ENCODE results near the gene TBXA2R. TPM values are rescaled to one million over a fixed set of nuclear protein-coding genes. Genes with fewer than 3 reads are reported as not detected.

The TBXA2R gene
- total RNA-seq, 1 donor from 2014 or later, result 4.9 TPM

GRCh38 chr19:3575260-3575741, 31.4 kb downstream of the TBXA2R start:
- no peak for TF ChIP-seq CTCF (IDR thresholded peaks at IDR 0.05)
- peaks cover 23% of the 10 kb centered on the region for H3K4me1 ChIP-seq

DNA sequence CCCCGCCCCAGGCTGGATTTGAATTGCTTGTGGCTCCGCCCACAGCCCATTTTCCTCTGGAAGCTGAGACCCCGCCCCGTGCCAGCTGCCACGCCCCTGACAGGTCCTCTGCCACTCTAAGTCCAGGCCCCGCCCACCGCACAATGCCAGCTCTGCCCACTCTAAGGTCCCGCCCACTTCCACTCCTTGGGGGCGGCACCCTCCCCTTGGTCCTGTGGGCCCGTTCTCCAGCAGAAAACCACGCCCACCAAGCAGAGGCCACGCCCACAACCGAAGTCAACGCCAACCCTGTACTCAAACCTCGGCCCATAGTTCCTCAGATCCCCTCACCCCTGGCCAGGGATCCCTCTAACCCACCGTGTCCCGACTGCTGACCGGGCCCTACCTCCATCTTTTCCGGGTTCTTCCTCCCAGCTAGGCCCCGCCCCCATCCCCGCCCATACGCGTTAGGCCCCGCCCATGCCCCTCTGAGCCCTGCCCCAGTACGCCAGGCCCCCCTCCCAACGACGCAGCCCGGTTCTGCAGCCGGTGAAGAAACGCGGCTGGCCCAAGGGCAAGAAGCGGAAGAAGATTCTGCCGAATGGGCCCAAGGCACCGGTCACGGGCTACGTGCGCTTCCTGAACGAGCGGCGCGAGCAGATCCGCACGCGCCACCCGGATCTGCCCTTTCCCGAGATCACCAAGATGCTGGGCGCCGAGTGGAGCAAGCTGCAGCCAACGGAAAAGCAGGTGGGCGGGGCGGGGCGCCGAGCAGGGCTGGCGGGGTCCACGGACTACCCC, 32.6 kb downstream of the TBXA2R start:
- H3K4me1 ChIP-seq, result peaks cover 23% of the 10 kb centered on the region
- H3K4me3 ChIP-seq, result peak overlapping the region; percentile 99
- peaks cover 8% of the 10 kb centered on the region for H3K36me3 ChIP-seq
- H3K27me3 ChIP-seq (ENCODE audit: low read depth), result no peaks in the 10 kb centered on the region
- intact Hi-C loops (cut with DNase I), result no loop called here
- peak; percentile 98 for DNase-seq
- no peaks in the 10 kb centered on the region for H3K9me3 ChIP-seq
- H3K27ac ChIP-seq, result peak overlapping the region; percentile 81
- peak; percentile 67 to 81 for ATAC-seq
- TF ChIP-seq CTCF (IDR thresholded peaks at IDR 0.05), result no peak

More at GRCh38 chr19:3575260-3575741, 31.4 kb downstream of the TBXA2R start:
- no peaks in the 10 kb centered on the region for H3K9me3 ChIP-seq
- no peak for ATAC-seq
- H3K27ac ChIP-seq, result no peak overlapping the region
- H3K36me3 ChIP-seq, result peaks cover 8% of the 10 kb centered on the region
- no peak for DNase-seq
- H3K4me3 ChIP-seq, result no peak overlapping the region
- intact Hi-C loops (cut with DNase I), result no loop called here
- H3K27me3 ChIP-seq (ENCODE audit: low read depth), result no peaks in the 10 kb centered on the region

GRCh38 chr19:3573162-3573857, 33.4 kb downstream of the TBXA2R start:
- peak overlapping the region; percentile 99 for H3K4me3 ChIP-seq
- peaks cover 8% of the 10 kb centered on the region for H3K36me3 ChIP-seq
- ATAC-seq, result peak; percentile 21 to 40
- peak; percentile 69 for DNase-seq
- TF ChIP-seq CTCF (IDR thresholded peaks at IDR 0.05), result no peak
- peaks cover 23% of the 10 kb centered on the region for H3K4me1 ChIP-seq
- no peaks in the 10 kb centered on the region for H3K9me3 ChIP-seq
- peak overlapping the region; percentile 81 for H3K27ac ChIP-seq
- intact Hi-C loops (cut with DNase I), result no loop called here
- no peaks in the 10 kb centered on the region for H3K27me3 ChIP-seq (ENCODE audit: low read depth)

DNA sequence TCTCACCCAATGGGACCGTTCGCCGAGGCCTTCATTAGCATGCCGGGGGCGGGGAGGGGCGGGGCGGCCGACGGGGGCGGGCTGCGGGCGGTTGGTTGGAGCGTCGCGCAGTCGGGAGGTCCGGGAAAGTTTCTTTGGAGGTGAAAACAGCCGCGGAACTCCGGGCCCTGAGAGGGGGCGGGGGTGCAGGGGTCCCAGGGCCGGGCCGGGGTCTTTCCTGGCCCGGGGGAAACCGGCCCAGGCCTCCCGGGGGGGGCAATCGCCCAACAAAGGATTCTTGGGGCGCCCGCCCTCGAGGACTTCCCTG, 33.9 kb downstream of the TBXA2R start, which contains the start of gene HMG20B:
Gene HMG20B, plus strand, starts transcription at position 90 of the 307 bp plus-strand sequence. CDS start 366 bp downstream, outside the sequence.
- DNase-seq (no peak), ATAC-seq (peak in 1 of 2 donors; percentile 0)
- Histone ChIP-seq H3K27me3 (ENCODE audit: low read depth) (no peaks in the 10 kb centered on the region), H3K4me1 (peaks cover 23% of the 10 kb centered on the region), H3K9me3 (no peaks in the 10 kb centered on the region), H3K27ac (peak within 1 kb of the TSS; percentile 81), H3K4me3 (peak within 1 kb of the TSS; percentile 99), H3K36me3 (peaks cover 8% of the 10 kb centered on the region)
- intact Hi-C loops (cut with DNase I), result no loop called here
- no peak for TF ChIP-seq CTCF (IDR thresholded peaks at IDR 0.05)

- peak overlapping the region; percentile 53 for H3K27ac ChIP-seq
- H3K4me3 ChIP-seq, result peak overlapping the region; percentile 99
- peak; percentile 97 for ATAC-seq
- H3K27me3 ChIP-seq (ENCODE audit: low read depth), result no peaks in the 10 kb centered on the region
- H3K4me1 ChIP-seq, result peaks cover 23% of the 10 kb centered on the region
- DNase-seq, result peak; percentile 100
- intact Hi-C loops (cut with DNase I), result no loop called here
- TF ChIP-seq CTCF (IDR thresholded peaks at IDR 0.05), result no peak
- H3K9me3 ChIP-seq, result no peaks in the 10 kb centered on the region
- peaks cover 8% of the 10 kb centered on the region for H3K36me3 ChIP-seq
Observed at GRCh38 chr19:3572132-3572854, 34.4 kb downstream of the TBXA2R start.

Data from lower lobe of right lung (tissue), 2 donors.